ENCODE measurements around the gene ZNF579.
"Not testable (repeated sequence)": the region's sequence is repeated elsewhere in the genome, so short reads cannot be mapped to it uniquely, and the experiment has no call there.

The ZNF579 gene

DNA sequence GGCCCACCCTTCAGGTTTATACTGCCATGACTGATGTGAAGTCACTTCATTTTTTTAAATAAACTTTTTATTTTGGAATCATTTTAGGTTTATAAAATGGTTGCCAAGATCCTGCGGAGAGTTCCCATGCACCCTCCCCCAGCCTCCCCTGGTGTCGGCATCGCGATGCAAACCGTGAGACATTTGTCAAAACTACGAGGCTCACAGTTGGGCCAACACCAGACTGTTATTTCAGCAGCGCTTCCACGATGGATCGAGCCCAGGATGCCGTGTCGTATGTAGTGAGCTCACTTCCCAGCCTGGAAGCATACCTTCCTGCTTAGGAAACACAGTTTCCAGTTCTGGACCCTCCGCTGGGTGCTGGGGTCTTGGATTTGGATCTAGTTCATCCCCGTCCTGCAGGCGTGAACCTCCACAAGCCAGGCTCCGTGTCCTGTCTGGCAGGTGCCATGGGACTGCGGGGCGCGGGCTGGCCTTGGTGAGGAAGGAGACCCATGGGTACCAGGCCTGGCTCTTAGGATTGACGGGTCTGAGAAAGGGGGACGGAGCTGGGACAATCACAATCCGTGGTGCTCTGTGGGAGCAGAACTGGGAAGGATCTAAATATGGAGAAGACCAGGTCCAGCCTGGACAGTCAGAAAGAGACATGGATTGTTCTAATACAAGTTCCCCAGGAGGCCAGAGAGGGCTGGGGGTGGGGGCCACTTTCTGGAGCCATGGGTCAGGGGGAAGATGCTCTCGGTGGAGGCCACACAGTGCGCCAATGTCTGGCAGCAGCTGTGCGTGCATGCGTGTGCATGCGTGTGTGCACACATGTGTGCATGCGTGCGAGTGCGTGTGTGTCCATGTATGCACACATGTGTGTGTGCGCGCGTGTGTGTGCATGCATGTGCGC is 41.3 kb downstream of the ZNF579 start:
- DNase-seq, result no peak

DNA sequence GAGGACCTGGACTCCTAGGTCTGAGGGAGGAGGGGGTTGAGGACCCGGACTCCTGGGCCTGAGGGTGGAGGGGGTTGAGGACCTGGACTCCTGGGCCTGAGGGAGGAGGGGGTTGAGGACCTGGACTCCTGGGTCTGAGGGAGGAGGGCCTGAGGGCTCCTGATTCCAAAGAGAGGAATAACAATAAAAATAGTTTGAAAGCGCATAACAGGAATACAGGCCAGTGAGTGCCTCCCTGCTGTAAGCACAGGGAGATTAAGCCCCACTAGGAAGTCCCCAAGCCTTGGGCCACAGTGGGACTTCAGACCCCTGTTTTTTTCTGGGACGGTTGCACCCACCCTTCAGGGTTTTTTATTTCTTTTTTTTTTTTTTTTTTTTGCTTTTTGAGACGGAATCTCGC is 42.5 kb downstream of the ZNF579 start:
- no peak for DNase-seq

DNA sequence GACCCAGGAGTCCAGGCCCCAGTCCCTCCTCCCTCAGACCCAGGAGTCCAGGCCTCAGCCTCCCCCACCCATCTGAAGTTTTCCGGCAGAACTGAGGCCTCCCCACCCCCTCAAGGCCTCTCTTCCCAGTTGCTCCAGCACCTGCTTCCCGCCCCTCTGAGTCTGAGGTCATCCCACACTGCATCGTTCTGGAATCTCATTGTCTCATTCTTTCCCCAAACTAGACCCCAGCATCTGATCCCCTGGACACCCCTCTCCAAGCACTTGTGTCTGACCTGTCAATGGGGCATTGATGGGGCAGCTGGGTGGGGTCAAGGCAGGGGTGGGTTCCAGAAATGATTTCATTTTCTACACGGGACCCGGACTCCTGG is 42.9 kb downstream of the ZNF579 start:
- DNase-seq, result peak; percentile 29

DNA sequence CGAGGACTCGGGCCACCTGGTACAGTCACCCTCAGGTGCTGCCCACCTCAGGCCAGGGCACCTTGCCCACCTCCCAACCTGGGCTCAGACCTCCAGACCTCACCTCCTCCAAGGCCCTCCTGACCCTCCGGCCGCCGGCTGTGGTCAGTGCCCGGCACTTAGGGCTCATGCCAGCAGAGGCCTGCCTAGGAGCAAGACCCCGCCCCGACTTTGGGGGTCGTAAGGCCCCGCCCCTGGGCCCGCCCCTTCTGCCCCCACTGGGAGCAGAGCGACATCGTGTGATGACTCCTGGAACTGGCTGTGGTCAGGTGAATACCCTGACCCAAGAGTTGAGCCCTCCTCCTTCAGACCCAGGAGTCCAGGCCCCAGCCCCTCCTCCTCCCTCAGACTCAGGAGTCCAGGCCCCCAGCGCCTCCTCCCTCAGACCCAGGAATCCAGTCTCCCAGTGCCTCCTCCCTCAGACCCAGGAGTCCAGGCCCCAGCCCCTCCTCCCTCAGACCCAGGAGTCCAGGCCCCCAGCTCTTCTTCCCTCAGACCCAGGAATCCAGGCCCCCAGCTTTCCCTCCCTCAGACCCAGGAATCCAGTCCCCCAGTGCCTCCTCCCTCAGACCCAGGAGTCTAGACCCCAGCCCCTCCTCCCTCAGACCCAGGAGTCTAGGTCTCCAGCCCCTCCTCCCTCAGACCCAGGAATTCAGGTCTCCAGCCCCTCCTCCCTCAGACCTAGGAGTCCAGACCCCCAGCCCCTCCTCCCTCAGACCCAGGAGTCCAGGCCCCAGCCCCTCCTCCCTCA is 43.5 kb downstream of the ZNF579 start, which contains the start of gene SBK2:
SBK2 (minus strand) TSS at position 183 of the 790 bp plus-strand sequence. CDS start 839 bp downstream, outside the sequence.
- no peak for DNase-seq

DNA sequence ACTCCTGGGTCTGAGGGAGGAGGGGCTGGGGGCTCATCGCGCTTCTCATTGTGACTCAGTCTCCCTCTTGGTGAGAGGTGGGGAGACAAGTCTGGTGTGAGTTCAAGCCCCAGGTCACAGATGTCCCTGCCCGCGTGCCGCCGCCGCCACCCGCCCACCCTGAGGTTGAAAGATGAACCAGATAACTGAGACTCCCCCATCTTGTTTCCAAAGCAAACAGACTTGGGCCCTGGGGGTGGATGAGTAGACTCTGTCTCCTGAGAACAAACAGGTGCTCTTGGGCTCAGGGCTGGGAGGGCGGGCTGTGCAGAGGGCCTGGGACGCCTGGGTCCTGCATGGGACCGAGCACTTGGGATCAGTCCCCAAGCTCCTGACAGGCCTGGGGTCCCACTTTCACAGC is 44.3 kb downstream of the ZNF579 start:
- no peak for DNase-seq

DNA sequence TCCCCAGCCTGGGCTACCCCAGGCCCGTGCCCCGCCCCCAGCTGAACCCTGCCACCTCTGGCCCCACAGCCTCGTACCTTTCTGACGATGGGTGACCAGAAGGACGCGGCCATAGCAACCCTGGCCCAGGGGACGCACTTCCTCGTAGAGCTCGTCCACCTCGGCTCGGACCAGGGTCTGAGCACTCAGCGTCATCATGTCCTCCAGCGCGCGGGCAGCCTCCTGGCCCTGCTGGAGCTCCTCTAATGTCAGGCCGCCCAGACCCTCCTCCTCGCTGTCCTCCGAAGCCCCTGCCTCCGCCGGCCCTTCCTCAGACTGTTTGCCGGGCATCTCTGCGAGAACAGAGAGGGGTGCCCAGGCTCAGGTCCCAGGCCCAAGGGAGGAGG is 44.7 kb downstream of the ZNF579 start:
- DNase-seq, result no peak

DNA sequence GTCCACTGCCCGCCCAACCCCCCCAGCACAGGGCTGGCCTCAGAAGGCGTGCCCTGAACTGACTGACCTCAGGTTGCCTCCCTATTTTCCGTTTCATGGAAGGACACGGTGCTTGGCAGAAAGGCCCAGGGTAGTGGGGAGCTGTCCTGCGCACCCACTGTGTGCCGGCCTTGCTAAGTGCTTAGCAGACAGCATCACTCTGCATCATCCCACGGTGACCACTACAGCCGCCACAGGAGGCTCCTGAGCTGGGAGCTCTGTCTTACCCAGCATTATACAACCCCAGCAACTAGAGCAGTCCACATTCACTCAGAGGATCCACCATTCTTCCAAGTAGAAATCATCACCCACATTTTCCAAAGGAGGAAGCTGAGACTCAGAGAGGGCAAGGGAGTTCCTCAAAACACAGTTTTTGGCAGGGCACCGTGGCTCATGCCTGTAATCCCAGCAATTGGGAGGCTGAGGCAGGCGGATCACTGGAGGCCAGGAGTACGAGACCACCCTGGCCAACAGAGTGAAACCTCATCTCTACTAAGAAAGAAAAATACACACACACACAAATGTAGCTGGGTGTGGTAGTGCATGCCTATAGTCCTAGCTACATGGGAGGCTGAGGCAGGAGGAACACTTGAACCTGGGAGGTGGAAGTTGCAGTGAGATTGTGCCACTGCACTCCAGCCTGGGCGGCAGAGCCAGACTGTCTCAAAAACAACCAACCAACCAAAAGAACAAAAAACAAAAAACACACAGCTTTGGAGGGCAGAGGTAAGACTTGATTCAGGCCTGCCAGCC is 45.3 kb downstream of the ZNF579 start:
- DNase-seq, result no peak

DNA sequence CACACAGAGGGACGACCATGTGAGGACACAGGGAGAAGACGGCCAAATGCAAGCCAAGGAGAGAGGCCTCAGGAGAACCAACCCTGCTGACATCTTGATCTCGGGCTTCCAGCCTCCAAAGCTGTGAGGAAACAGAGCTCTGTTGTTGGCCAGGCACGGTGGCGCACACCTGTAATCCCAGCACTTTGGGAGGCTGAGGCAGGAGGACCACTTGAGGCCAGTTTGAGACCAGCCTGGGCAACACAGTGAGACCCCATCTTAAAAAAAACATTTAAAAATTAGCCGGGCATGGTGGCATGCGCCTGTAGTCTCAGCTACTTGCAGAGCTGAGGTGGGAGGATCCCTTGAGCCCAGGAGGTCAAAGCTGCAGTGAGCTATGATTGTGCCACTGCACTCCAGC is 46.4 kb downstream of the ZNF579 start:
- not testable (repeated sequence) for DNase-seq

DNA sequence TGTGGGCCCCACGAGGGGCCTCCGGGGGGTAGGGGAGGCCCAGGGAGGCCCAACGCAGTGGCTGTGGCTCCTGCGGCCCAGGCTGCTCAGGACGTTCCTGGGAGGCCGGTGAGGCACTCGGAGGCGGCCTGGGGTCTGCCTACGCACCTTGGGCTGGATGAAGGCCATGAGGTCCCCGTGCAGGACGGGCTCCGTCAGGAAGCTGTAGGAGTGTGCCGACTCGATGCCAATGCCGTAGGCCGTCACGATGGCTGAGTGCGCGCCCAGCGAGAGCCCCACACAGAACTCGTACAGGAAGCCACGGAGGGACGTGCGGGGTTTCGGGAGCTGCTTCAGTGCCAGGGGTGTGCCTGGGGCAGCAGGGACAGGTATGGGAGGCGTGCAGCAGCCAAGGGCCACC is 49.7 kb downstream of the ZNF579 start:
- DNase-seq, result no peak

DNA sequence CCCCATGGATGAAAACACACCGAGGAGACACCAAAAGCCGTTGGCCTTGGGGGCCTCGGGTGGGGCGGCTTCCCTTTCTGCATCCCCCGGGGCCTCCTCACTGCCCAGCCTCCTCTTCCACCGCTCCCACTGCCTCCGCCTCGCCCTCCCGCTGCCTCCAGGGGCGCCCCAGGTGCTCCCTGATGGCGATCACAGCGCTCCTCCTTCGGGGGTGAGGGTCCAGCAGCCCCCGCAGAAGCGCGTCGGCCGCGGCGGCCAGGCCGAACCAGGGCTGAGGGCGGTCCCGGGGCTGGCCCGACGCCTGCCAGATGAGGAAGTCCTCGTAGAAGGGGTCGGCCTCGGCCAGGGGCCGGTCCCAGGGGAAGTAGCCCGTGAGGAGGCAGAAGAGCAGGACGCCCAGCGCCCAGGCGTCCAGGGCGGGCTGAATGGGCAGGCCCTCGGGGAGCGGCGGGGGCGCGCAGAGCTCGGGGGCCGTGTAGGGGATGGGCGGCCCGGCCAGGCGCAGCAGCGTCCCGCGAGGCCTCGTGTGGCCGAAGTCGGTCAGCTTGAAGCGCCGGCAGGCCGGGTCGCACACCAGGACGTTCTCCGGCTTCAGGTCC is 50.9 kb downstream of the ZNF579 start:
- no peak for DNase-seq

DNA sequence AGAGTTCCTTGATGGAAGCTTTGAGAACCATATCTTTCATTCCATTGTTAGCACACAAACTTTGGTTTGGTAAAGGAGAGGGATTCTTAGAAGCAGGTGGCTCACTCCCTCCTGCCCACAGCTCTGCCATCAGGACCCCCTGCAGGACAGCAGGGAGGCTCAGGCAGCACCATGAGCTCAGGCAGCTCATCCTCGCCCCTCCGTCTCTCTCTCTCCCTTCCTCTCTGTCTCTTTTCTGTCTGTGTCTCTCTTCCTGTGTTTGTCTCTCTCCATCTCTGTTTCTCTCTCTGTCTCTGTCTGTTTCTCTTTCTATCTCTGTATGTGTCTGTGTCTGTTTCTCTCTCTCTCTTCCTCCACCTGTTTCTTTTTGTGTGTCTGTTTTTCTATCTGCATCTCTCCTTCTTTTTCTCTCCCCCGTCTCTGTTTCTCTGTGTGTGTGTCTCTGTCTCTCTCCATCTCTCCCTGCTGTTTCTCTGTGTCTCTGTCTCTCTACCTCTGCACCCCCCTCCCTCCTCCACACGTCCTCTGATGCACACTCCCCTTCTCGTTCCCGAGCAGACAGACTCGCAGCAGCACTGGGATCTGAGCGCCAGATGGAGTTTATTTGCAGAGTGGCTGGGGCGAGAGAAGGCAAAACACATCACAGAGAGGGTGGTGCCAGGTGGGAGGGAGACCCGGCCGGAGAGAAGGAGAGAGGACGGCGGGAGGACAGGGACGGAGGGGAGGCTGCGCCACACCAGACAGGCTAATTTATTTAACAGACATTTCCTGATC is 52.4 kb downstream of the ZNF579 start:
- peak; percentile 46 for DNase-seq

DNA sequence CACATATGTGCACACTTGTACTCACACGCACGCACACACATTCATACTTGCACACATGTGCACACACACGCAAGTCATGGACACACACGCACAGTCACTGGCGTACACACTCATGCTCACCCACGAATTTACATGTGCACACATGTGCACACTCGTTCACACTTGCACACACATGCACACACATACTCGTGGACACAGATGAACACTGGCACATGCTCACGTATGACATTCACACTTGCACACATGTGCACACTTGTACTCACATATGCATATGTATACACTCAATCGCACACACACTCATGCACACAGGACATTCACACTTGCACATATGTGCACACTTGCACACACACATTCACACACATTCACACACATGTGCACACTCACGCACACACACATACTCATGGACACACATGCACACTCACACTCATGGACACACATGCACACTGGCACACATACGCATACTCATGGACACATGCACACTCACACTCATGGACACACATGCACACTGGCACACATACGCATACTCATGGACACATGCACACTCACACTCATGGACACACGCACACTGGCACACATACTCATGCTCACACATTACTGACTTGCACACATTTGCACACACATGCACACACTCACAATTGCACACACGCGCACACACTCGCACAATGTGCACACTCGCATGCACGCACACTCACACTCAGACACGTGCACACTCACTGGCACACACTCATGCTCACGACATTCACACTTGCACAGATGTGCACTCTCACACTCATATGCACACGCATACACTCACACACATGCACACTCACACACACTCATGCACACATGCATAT is 53.2 kb downstream of the ZNF579 start:
- no peak for DNase-seq
